ENCODE measurements around the gene MMP28.

MMP28 gene

GRCh38 chr17:35740997-35741931 lies 54.2 kb downstream of the MMP28 start:
- no peak for DNase-seq

DNA sequence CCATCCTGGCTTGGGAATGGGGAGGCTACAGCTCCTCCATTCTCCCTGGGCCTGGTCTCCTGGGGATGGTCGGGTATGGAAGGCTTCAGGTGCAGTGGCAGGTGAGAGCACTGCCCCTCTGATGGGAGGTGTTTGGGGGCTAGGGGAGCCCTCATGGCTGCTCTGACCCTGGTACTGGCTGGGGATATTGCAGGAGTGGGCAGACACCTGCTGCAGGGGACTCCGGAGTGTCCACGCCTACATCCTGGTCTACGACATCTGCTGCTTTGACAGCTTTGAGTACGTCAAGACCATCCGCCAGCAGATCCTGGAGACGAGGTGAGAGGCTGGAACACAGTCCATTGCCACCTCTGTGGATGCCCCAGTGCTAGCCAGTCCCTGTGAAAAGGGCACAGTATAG lies 55.2 kb downstream of the MMP28 start:
- no peak for DNase-seq

- no peak for DNase-seq
Measured at GRCh38 chr17:35738519-35739133, 56.8 kb downstream of the MMP28 start.

DNA sequence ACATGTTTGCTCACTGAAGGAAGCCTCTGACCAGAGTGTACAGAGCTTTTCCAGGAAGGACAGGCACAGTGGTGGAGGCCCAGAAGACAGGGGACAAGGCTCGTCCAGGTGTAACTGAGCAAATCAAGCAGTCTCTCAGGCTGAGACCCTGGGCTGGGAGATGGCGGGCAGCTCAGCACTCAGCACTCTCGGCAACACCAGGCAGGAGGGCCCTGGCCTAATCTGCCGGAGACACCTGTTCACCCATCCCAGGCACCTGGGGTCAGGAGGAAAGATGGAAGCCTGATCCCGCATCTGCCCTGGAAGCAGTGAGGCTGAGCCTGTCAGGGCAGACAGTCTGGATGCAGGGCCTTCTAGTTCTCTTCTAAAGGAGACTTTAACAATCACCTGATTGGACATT lies 59.2 kb downstream of the MMP28 start:
- no peak for DNase-seq

DNA sequence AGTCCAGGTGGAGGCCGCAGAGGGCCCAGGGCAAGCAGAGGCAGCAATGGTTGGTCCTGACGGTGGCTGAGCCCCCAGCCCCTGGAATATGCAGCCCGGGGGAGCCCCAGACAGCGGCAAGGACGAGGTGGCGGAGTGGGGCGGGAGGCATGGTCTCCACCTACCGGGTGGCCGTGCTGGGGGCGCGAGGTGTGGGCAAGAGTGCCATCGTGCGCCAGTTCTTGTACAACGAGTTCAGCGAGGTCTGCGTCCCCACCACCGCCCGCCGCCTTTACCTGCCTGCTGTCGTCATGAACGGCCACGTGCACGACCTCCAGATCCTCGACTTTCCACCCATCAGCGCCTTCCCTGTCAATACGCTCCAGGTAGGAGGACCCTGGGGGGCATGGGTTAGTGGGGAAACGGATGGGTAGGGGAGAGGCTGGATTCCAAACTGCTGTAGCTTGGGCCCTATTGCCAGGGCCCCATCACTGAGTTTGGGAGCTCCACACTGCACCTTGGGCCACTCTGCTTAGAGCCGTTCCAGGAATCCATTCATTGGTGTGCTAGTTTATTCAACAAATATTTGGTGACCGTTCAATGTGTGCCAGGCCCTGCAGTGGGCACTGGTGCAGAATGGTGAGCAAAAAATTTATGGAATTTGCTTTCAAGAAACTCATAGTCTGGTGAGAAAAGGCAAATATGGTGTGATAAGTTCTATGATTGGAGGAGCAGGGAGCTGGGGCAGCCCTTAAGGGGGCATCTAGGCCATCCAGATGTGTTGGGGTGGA lies 60.2 kb downstream of the MMP28 start:
- DNase-seq = no peak

GRCh38 chr17:35734396-35734795 lies 61.0 kb downstream of the MMP28 start:
- DNase-seq = no peak

DNA sequence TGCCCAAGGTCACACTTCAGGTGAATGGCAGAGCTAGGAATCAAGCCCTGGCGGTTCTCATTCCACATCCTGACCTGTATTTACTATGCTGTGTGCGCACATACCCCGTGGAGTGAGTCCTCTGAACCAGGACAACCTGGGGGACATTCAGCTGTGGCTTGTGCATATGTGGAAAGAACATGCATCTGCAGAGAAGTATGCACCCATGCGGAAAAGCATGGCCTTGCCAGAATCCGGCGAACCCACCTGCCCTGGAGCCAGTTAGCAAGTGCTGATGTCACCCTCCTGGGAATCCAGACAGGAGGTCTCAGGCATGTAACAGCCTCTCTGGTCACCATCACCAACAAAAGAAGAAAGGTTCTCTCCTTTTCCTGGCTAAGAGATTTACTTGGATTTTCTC lies 62.1 kb downstream of the MMP28 start:
- DNase-seq = no peak

DNA sequence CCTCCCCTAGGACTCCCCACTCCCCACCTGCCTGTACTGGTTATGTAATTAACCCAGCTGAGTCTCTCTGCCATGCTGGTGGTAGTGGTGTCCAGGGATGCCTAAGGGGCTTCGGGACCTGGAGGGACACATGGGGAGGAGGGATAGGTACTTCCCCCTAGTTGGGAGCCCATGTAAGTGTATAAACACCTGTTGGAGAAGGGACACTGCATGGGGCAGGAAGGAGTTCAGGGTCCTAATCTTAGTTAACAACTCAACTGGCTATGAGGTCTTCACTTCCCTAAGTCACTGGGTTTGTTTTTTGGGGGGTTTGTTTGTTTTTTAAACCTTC lies 62.7 kb downstream of the MMP28 start:
- no peak for DNase-seq

- no peak for DNase-seq
Measured at GRCh38 chr17:35731917-35732805, 63.3 kb downstream of the MMP28 start.

- no peak for DNase-seq
Measured at GRCh38 chr17:35731239-35731916, 64.1 kb downstream of the MMP28 start, which contains the start of gene RASL10B. Gene RASL10B, plus strand, starts transcription at chr17:35731639. Its CDS starts 3,546 bp downstream, at chr17:35735185.

DNA sequence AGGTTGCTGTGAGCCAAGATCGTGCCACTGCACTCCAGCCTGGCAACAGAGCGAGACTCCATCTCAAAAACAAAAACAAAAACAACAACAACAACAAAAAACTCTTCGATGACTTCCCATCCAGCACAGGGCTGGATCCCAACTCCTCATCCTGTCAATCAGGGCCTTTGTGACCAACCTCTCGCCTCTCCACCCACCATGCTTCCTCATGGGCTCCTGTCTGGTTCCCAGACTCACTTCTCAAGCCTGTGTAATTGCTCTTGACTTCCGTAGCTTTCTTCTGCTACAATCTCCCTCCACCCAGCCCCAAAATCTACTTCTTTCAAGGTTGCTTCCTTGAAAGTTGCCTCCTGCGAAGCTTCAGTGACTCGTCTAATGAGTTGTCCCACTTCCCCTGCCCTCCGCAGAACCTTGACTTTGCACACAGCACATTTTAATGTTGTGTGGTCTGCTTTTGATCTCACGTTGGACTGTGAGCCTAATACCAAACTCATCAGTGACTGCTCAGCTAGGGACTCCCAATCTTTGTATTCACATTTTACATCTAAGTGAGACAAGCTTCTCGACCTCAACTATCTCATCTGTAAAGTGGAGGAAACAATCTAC lies 64.9 kb downstream of the MMP28 start:
- DNase-seq = no peak

DNA sequence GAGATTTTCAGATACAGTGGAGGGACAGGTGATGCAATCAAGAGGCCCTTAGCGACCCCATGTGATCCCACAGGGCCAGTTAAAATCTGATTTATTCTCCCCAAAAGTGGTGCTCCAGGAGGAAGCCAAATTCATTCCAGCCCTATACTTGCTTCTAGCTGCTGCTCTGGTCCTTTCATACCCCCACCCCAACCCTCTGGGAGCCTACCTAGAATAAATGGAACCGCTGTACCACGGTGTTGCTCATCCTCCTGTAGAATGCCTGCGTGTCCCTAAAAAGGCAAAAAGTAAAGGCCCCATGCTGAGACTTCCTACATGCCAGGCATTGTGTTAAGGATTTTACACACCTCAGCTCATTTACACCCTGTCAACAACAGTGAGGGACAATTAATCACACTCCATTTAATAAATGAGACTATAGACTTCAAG lies 66.0 kb downstream of the MMP28 start:
- no peak for DNase-seq

- no peak for DNase-seq
Measured at GRCh38 chr17:35728551-35728950, 66.9 kb downstream of the MMP28 start.

GRCh38 chr17:35727635-35728034 lies 67.8 kb downstream of the MMP28 start:
- no peak for DNase-seq

DNA sequence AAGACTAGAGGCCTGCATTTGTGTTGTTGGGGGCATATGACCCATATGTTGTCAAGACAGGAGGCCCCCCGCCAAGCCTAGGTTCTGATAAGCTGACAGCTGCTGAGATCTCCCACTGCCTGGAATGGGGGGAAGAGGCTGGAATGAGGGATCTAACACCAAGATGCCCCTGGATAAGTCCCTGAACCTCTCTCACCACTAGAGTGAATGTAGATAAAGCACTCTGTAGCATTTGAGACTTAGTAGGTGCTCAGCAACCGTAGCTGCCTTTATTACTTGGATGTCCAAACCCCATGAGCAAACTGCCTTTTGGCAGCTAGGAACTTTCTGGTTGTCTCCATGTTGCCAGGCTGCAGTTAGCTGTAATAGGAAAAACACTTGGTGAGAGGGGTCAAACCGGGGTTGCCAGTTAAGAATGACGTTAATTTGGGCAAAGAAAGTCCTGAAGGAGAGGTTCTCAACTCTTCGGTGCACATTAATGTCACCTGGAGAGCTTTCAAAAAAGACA lies 68.4 kb downstream of the MMP28 start:
- DNase-seq = no peak

GRCh38 chr17:35726127-35726952 lies 69.1 kb downstream of the MMP28 start:
- DNase-seq = no peak

GRCh38 chr17:35725802-35726126 lies 69.7 kb downstream of the MMP28 start:
- DNase-seq = no peak

DNA sequence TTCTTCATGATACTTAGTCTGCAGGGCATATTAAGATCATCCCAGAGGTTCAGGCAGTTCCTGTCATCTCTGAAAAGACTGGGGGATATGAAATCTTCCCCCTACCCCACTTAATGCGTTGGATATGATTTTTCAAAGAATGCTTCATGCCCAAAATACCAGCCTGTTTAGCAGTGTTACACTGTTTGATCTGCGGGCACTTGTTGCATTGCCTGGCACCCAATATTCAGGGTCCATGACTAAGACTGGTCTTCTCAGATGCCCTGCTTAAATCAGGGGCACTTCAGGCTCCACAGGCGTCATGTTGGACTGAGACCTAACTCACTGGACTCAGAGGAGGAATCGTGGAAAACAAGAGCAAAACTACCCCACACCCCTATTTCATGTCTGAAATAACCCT lies 70.4 kb downstream of the MMP28 start:
- DNase-seq = no peak

- no peak for DNase-seq
Measured at GRCh38 chr17:35723735-35724134, 71.7 kb downstream of the MMP28 start.

- no peak for DNase-seq
Measured at GRCh38 chr17:35717475-35717874, 78.0 kb downstream of the MMP28 start.
